HG03469 (cell line): ENCODE results near the gene MAP3K5.
A peak's percentile ranks its signal among the peaks of the same experiment; 100 is the strongest.

ENCODE experiments used
- ATAC-seq: cut with Tn5 transposase; IDR thresholded peaks from one replicate; pipeline ENCODE4 v1.9.1; 2021; ENCODE audit warnings: mild to moderate bottlenecking, moderate library complexity, moderate number of reproducible peaks; ENCODE audit not compliant: unreplicated experiment

MAP3K5 gene

DNA sequence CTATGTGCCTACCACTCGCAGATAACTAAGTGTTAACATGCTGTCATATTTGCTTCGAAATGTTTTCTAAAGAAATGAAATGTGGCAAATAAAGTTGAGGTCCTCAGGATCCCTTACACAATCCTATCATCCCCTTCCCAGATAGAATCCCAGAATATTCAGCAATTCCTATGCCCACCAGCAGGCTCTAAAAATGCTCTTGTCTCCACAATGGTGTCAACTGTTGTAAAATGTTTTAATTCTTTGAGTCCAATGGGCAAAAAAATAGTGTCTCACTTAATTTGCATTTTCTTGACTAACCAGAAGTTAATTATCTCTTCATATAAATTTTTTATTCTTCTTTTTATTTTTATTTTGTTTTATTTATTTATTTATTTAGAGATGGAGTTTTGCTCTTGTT, 138.2 kb downstream of the MAP3K5 start:
- ATAC-seq: no peak

DNA sequence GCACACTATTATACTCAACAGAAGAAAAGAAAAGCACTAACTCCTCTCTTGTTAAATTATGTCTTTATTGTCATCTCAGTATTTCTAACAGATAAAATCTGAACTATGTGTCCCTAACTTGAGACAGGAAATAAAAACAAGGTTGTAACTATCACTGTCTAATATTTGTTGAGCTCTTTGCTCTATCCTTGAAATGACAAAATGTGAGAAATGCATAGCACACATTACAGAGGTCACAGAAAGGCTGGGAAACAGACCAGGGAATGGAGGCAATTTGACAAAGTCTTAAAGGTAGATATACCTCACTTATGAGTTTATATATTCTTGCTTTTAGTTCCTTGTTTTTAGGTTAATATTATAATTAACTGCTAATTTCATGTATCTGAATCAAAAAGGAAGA, 139.6 kb downstream of the MAP3K5 start:
- ATAC-seq: no peak

DNA sequence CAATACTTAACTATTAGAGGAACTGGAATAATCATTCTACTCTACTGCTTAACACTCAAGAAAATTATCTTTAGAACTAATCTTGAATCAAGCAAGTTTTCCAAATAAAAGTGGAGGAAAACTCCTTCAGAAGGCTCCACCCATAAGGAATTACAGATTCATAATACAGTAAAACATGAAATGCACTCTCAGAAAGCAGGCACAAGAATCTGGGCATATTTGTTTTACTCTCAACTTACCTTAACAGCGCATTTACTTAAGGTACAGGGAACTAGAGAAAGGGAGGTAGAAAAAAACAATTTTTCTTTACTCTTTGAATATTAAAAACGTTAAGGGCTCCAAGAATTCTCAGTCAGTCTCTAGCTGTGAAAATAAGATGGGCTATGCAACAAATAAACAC, 140.3 kb downstream of the MAP3K5 start:
- no peak for ATAC-seq

DNA sequence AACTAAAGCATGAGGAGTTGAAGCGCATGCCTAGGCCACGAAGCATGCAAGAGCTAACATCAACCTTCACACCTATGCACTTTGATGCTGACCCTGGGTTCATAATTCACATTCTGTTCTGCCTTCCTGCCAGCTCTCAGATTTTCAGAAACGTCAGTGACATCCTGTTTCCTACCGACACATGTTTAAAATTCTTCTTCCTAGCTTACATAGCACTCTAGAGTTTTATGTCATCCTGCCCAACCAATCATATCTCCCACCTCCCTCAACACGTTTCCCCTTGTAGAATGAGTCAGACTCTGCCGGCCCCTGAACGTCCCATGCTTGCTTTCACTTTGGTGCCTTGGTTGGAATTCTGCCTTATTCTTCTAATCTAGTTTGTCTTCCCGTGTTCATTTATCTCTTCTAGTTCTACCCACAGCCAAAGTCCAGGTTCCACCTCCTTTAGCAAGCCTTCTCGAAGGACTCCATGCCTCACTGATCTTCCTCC, 144.9 kb downstream of the MAP3K5 start:
- peak; percentile 59 for ATAC-seq

DNA sequence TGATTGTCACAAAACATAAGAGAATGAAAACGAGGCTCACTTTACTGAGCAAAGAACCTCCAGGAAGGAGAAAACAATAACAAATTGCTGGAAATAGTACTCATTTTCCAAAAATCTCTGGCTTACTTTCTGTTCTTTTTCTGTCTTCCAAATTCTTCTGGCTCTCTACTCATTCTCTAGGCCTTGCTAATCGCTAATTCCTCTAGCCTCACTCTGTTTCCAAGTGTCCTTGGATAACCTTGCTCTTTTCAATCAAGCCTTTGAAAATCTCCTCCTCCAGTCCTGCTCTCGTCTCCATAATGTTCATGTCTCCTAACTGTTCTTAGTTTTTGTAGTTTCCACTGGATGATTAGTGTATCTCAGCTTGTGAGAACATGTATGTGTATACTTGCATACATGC, 145.9 kb downstream of the MAP3K5 start:
- ATAC-seq: no peak

DNA sequence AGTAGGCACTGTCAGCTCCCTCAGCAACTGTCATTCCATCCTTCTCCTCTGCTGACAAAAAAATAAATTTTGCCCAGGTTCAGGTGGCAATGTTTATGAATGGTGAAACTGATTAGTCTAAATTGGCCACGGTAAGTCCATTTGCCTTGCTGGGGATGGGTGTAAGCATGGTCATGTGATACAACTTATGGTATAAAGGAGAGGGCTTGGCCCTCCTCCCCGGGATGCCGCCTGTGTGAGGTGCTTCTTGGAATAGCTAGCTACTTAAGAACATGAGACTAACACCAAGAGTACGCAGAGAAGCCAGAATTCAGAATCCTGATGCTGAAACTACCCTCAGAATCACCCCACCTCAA, 147.7 kb downstream of the MAP3K5 start:
- no peak for ATAC-seq

DNA sequence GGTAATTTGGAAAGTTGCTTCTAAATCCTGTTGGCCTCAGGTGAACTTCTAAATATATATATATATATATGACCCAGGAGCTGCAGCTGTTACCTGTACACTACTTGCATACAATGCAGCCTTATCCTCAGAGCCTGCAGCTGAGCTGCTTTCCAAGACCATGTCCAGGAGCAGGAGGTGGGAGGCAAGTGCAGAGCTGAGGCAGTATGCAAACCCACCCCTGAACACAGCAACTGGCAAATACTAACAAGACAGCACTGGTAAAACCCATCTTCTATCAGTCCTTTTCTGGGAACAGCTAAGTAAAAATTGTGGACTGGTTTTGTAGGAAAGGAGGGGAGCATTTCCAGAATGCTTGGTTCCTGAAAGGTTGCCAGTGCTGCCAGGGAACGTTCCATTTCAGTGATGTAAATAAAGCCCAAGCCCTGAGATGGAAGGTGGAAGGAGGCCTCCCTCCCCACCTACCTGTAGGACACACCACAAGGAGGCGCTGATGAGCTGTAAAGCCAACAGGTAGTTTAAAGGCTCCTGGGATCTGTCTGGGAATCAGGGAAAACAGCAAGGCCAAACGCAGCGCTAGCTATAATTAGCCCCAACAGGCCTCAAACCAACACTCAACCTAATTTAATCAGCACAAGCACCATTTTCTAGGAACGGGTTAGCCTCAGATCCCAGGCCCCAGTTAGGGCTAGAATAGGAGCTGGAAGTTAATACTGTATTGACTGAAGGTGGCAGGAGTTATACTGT, 148.3 kb downstream of the MAP3K5 start:
- ATAC-seq: no peak

DNA sequence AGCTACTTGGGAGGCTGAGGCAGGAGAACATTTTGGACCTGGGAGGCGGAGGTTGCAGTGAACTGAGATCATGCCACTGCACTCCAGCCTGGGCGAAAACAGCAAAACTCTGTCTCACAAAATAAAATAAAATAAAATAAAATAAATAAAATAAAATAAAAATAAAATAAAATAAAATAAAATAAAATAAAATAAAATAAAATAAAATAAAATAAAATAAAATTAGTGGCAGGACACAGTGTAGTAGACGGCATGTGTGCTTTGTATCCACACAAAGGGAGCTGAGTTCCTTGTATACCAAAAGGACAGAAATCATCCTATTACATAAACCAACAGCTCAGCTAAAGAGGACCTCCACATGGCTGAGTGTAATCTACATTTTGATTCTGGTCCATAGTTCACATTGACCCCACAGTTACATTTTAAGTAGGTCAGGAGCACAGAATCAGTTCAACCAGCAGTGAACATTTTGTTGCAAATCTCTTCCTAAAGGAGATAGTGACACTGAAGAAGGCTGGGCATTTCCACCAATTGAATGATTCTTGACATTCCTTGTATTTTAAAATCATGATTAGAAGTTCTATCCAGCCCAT, 150.3 kb downstream of the MAP3K5 start:
- ATAC-seq: no peak

DNA sequence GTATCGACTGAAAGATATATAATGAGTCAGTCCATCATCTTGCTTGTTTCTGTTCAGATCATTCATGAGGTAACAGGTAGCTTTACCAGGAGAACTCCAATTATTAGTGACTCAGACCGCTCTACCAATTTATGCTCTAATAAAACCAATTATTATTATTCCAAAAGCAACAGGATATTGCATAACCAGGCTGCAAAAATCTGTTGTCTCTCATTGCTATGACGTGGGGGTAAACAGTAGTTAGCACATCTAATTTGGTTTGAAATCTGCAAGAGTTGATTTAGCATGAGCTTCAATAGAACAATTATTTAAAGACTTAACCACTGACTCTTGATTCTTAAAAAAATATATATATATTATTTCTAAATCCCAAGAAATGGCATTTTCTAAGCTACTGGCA, 151.1 kb downstream of the MAP3K5 start:
- no peak for ATAC-seq

DNA sequence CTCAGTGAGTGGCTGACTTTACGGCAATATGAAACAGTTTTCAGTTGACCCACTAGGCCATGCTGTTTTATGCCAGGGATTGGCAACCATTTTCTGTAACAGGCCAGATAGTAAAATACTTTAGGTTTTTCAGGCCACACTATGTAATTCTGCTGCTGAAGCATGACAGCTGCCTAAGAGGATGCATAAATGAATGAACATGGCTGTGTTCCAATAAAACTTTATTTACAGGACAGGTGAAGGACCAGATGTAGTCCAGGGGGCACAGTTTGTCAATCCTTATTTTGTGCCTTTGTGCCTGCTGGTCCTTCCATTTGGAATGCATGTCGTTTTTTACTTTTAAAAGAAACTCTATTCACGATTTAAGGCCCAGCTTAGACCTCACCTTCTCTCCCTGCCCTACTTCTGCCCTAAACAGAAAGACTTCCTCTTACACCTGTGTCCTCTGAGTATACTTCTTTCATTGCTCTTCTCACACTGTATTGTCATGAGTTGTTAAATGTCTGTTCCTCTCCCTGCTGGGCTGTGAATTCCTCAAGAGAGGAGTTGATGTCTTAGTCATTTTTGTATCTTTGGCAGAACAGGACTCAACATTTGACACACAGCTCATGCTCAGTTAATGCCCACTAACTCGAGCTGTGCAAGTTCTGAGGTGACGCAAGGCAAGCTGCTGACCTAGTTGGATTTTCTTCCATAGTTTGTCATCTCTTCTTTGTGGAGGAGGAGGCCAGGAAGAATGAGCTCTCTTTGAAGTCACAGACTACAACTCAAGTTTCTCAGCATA, 152.0 kb downstream of the MAP3K5 start:
- no peak for ATAC-seq

DNA sequence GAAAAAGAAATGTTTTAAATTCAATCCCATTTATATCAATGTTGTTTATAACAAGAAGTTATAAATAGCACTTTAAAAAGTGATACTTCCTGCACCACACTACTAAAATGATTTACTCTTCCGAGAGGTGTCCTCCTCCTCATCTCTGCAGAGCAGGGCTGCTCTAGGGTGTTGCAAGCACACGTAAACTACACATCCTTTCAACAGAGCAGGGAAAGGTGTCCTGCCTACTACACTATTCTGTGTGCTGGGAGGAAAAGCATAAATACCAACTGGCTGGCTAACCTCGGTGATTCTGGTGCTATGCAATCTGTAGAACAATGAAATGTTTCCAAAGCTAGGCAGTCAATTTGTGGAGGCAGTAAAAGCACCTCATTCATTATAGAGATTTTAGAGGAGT, 152.6 kb downstream of the MAP3K5 start:
- ATAC-seq: no peak

DNA sequence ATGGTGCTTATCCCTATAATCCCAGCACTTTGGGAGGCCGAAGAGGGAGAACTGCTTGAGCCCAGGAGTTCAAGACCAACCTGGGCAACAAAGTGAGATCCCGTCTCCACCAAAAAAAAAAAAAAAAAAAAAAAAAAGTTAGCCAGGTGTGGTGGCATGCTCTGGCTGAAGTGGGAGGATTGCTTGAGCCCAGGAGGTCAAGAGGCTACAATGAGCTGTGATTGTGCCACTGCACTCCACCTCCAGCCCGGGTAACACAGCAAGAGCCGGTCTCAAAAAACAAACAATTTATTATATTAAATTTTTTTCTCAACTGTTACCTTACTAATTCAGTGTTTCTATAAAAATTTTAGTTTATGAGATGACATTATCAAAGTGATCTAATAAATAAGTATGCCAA, 156.7 kb downstream of the MAP3K5 start:
- ATAC-seq: no peak

DNA sequence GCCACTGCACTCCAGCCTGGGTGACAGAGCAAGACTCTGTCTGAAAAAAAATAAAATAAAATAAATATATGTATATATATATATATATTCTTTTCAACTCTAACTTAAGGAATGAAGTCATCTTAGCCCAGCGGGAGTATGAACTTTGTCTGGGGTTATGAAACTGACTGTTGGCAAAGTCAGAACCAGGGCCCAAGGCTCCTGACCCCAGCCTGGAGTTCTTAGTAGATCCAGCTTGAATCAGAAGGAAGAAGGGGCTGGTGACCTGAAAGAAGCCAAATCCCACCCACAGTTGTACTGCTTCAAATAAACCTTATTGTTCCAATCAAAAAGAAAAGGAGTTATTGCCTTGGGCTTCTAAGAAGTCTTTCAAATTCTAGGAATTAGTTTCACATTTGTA, 158.9 kb downstream of the MAP3K5 start:
- no peak for ATAC-seq

DNA sequence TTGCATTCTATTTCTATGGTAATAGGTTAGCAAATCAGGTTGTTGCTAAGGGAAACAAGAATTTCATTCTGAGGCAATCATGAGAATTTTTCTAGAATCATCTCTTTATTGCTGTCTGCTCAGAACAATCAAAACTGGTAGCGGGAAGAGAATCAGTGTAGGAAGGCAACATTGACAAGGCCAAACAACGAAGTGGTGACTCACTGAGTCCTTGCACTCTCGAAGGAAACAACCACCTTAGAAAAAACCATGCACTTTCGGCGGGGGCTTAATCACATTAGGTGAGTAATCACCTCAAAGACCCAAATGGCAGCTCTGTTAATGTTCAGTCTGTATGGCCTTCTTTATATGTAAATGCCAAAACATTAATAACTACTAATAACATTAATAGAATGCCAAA, 163.3 kb downstream of the MAP3K5 start:
- ATAC-seq: no peak

DNA sequence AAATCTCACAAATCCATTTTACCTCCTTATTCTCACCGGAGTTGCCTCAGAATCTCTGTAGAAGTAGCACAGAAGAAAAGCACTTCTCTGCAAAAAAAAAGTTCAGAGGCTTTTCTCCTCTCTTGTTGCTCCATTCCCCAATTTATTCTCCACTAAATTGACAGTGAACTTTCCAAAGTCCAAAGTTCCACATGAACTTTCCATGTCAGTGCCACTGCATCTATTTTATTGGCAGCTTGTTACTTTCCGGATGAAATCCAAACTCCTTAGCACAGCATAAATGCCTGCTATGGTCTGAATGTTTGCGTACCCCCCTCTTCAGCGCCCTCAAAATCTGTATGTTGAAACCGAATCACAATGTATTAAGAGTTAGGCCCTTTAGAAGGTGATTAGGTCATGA, 165.1 kb downstream of the MAP3K5 start:
- no peak for ATAC-seq

DNA sequence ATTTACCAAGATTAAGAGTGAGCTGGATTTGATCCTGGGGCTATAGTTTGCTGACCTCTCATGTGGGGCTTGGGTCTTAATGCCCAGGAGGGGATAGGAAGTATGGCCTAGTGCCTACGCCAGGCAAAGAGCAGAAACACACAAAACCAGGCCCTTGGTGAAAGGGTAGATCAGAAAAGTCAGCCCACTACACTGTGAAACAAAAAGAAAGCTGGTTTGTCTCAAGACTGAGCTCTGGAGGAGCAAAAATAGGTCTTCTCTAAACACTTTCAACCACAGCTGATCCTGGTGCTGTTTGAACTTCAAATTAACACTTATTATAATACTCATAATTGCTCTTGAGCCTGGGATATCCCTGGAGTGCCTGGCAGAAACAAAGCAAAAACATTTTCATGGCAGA, 167.0 kb downstream of the MAP3K5 start:
- no peak for ATAC-seq

DNA sequence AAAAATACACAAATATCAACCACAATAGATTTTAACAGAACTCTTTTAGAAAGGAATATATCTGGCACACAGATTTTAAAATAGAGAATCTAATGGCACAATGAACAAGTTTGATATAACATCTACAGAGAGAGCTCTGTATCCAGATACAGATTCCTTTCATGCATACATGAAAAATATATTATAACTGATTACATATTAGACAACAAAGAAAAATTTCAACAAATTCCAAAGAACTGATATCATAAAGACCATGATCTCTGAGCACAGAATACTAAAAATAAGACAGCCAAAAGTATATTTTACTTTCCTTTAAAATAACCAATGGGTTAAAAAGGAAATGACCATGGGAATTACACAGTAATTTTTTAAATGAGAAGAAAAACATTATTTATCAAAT, 167.9 kb downstream of the MAP3K5 start:
- no peak for ATAC-seq

DNA sequence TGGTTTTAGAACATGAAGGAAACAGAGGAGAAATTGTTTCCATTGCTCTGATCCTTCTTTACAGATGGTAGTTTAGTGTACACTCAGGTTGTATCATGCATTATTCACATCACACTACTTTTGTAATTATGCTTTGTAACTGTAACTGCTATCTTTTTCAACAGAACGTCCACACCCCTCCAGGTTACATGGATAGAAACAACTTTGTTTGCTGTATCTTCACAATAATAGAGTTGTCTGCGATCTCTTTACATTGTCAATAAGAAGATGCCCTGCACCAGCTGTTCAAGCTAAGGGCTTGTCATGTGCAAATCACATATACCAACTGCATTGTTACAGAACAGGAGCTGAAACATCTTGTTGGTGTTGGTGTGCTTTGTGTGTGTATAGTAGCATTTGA, 174.2 kb downstream of the MAP3K5 start:
- no peak for ATAC-seq

DNA sequence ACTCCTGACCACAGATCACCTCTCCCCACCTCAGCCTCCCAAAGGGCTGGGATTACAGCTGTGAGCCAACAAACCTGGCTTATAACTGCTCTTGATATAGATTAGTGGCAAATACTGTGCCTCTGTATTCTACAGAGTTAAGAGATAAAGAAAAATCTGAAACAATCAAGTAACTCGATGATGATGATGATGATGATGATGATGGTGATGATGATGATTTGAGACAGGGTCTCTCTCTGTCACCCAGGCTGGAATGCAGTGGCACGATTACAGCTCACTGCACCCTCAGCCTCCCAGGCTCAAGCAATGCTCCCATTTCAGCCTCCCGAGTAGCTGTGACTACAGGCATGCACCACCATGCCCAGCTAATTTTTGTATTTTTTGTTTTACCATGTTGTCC, 175.8 kb downstream of the MAP3K5 start:
- no peak for ATAC-seq

DNA sequence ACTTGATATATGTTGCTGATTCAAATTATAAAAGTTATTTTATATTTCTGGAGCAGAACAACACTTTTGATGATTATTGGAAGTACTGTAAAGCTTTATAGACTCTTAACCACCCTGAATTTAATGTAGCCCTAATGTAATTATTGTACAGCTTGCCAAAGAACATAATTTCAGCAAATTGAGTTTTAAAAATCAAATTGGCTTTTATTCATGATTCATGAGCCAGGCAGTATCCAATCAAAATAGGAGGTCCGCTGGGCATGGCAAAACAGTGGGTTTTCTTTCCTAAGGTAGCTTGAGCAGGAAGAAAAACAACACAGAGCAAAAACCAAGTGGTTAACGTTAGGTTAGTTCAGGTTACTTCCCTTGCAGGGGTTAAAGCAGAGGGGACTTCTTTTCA, 177.3 kb downstream of the MAP3K5 start:
- ATAC-seq: no peak

DNA sequence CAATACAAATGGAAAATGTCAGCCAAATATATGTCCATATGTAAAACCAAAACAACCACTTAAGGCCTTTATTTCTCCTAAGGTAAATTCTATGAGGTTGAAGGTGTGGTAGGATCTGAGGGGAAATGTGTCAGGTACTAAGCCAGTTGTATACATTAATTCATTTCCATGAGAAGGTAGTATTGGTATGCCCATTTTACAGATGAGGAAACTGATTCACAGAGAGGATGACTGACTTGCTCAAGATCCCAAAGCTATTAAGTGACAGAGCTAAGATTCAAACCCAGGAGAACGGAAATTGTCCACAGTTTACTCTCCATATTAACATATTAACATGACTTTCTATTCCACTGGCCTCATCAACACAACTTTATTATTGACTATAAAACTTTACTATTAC, 177.9 kb downstream of the MAP3K5 start:
- ATAC-seq: no peak

DNA sequence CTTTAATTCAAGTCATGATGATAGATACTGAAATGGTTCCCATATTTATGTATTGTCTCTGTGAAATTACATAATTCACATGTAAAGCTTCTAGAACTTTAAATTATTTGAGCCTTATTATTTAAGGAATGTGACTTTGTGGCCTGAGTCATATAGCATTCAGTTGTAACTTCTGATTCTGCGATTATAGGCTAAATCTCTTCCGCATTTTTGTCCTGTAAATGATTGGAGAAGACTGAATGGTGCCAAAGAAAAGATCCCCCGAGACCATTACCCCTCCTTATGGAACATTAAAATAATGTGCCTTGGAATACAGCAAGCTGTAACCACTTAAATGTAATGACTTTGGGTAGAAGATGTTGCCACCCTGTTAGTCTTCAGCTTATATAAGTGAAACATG, 178.8 kb downstream of the MAP3K5 start:
- ATAC-seq: no peak
